Loucy (cell line): Measurements from ENCODE around the gene SOX1.

Source experiments
- H2AFZ ChIP-seq: fragments of 200-600 bp; sonication (generic); 2 replicates; pipeline ENCODE4 v1.6.0; 2016; ENCODE audit warnings: antibody characterized with exemption, mild to moderate bottlenecking, low read length, moderate library complexity
- H3F3A ChIP-seq: fragments of 200-600 bp; 2 replicates; pipeline ENCODE4 v1.6.0; 2016; ENCODE audit warnings: antibody characterized with exemption, low read depth, mild to moderate bottlenecking
- H3K27me3 ChIP-seq: fragments of 200-600 bp; sonication (generic); 2 replicates; pipeline ENCODE4 v1.6.1; 2014; ENCODE audit warnings: low read length, mild to moderate bottlenecking; ENCODE audit not compliant: insufficient read depth, poor library complexity, severe bottlenecking
- H3K36me3 ChIP-seq: fragments of 200-600 bp; sonication (generic); 2 replicates; pipeline ENCODE4 v1.6.1; 2016; ENCODE audit warnings: low read length; ENCODE audit not compliant: insufficient read depth
- H3K4me1 ChIP-seq: fragments of 200-600 bp; sonication (generic); 2 replicates; pipeline ENCODE4 v1.5.1; 2014; ENCODE audit warnings: low read length, mild to moderate bottlenecking; ENCODE audit not compliant: insufficient read depth, poor library complexity, severe bottlenecking
- H3K4me2 ChIP-seq: fragments of 200-600 bp; sonication (generic); 2 replicates; pipeline ENCODE4 v1.6.0; 2014; ENCODE audit warnings: antibody characterized with exemption, low read length, low read depth, mild to moderate bottlenecking; ENCODE audit not compliant: poor library complexity, severe bottlenecking
- H3K4me3 ChIP-seq: fragments of 200-600 bp; sonication (generic); 2 replicates; pipeline ENCODE4 v1.5.1; 2014; ENCODE audit warnings: low read length, mild to moderate bottlenecking, mixed read lengths; ENCODE audit not compliant: poor library complexity, severe bottlenecking
- H3K79me2 ChIP-seq: fragments of 200-600 bp; sonication (generic); 2 replicates; pipeline ENCODE4 v1.6.1; 2014; ENCODE audit warnings: low read length; ENCODE audit not compliant: insufficient read depth
- H3K9ac ChIP-seq: fragments of 200-600 bp; sonication (generic); 2 replicates; pipeline ENCODE4 v1.6.0; 2014; ENCODE audit warnings: mild to moderate bottlenecking, low read depth, low read length, moderate library complexity; ENCODE audit not compliant: poor library complexity, severe bottlenecking
- H3K9me2 ChIP-seq: fragments of 200-600 bp; sonication (generic); replicated peaks from 2 replicates; pipeline ENCODE4 v1.6.1; 2016; ENCODE audit warnings: low read depth, low read length, mixed read lengths
- H3K9me3 ChIP-seq: fragments of 200-600 bp; sonication (generic); 2 replicates; pipeline ENCODE4 v1.6.1; 2014; ENCODE audit warnings: mild to moderate bottlenecking, antibody characterized with exemption, low read length, low read depth; ENCODE audit not compliant: insufficient read depth
- H4K20me1 ChIP-seq: fragments of 200-600 bp; sonication (generic); 2 replicates; pipeline ENCODE4 v1.6.0; 2014; ENCODE audit warnings: antibody characterized with exemption, low read length, mild to moderate bottlenecking; ENCODE audit not compliant: insufficient read depth, poor library complexity, severe bottlenecking
- CTCF ChIP-seq: fragments of 200-600 bp; sonication (generic); conservative IDR thresholded peaks from 2 replicates; pipeline ENCODE4 v1.5.1; 2014; ENCODE audit warnings: mild to moderate bottlenecking, antibody characterized with exemption, low read length
- EZH2phosphoT487 ChIP-seq: fragments of 200-600 bp; IDR thresholded peaks from 2 replicates; pipeline ENCODE4 v1.6.1; 2018; ENCODE audit warnings: antibody characterized with exemption, mild to moderate bottlenecking, moderate library complexity, borderline replicate concordance

The SOX1 gene

GRCh38 chr13:112105892-112106291, 38.9 kb downstream of the SOX1 start:
- Histone ChIP-seq H3K9ac (no peak overlapping the region), H3K4me3 (no peak overlapping the region), H3K4me2 (no peak overlapping the region), H3K27me3 (no peaks in the 10 kb centered on the region), H3K9me3 (peaks cover 2% of the 10 kb centered on the region; the same call in 1 of the 2 replicates), H3K36me3 (no peaks in the 10 kb centered on the region), H2AFZ (no peak overlapping the region), H3K9me2 (no peaks in the 10 kb centered on the region), H3F3A (no peaks in the 10 kb centered on the region), H3K4me1 (no peaks in the 10 kb centered on the region), H3K79me2 (no peaks in the 10 kb centered on the region), H4K20me1 (no peaks in the 10 kb centered on the region)
- TF ChIP-seq CTCF (no peak), EZH2phosphoT487 (no peak)

GRCh38 chr13:112106478-112107141, 39.7 kb downstream of the SOX1 start:
- no peaks in the 10 kb centered on the region for H3K4me1 ChIP-seq
- H2AFZ ChIP-seq, result no peak overlapping the region
- no peaks in the 10 kb centered on the region for H3F3A ChIP-seq
- H3K9me3 ChIP-seq, result no peaks in the 10 kb centered on the region; the same call in 1 of the 2 replicates
- TF ChIP-seq EZH2phosphoT487, result no peak
- TF ChIP-seq CTCF, result no peak
- H3K36me3 ChIP-seq, result no peaks in the 10 kb centered on the region
- no peak overlapping the region for H3K4me3 ChIP-seq
- H3K9me2 ChIP-seq, result no peaks in the 10 kb centered on the region
- no peaks in the 10 kb centered on the region for H3K79me2 ChIP-seq
- no peaks in the 10 kb centered on the region for H4K20me1 ChIP-seq
- H3K27me3 ChIP-seq, result no peaks in the 10 kb centered on the region
- no peak overlapping the region for H3K9ac ChIP-seq
- H3K4me2 ChIP-seq, result no peak overlapping the region

GRCh38 chr13:112107289-112107688, 40.3 kb downstream of the SOX1 start:
- no peak overlapping the region for H2AFZ ChIP-seq
- H3K36me3 ChIP-seq, result no peaks in the 10 kb centered on the region
- no peak overlapping the region for H3K4me3 ChIP-seq
- H3K9me2 ChIP-seq, result no peaks in the 10 kb centered on the region
- H3F3A ChIP-seq, result no peaks in the 10 kb centered on the region
- H3K4me1 ChIP-seq, result no peaks in the 10 kb centered on the region
- H3K79me2 ChIP-seq, result no peaks in the 10 kb centered on the region
- no peaks in the 10 kb centered on the region; the same call in 1 of the 2 replicates for H3K9me3 ChIP-seq
- TF ChIP-seq CTCF, result no peak
- no peak for TF ChIP-seq EZH2phosphoT487
- no peaks in the 10 kb centered on the region for H3K27me3 ChIP-seq
- H3K9ac ChIP-seq, result no peak overlapping the region
- no peak overlapping the region for H3K4me2 ChIP-seq
- no peaks in the 10 kb centered on the region for H4K20me1 ChIP-seq
